Measurements from ENCODE around the gene SUN1. TPM values are rescaled to one million over a fixed set of nuclear protein-coding genes. Genes with fewer than 3 reads are reported as not detected.

Gene SUN1
- total and polyA plus RNA-seq, 2 experiments from 2014 or later, result 63.3 to 145 TPM

GRCh38 chr7:801940-802381 is 30.3 kb upstream of the SUN1 start (continued):
- TF ChIP-seq ZNF462 (CRISPR knock-in tag; IDR thresholded peaks at IDR 0.05) (no peak), ZNF331 (CRISPR knock-in tag; IDR thresholded peaks at IDR 0.05; ENCODE audit: low read depth) (no peak), EZH2 (IDR thresholded peaks at IDR 0.05; ENCODE audit: low read depth, unreplicated experiment) (no peak), POLR2AphosphoS5 (IDR thresholded peaks at IDR 0.05; ENCODE audit: low read depth) (no peak), CREB1 (CRISPR knock-in tag; IDR thresholded peaks at IDR 0.05; ENCODE audit: low read depth) (no peak)

- Histone ChIP-seq H2AFZ (no peak overlapping the region), H3K36me3 (ENCODE audit: insufficient read depth) (no peaks in the 10 kb centered on the region), H3K4me2 (no peak overlapping the region), H4K20me1 (replicated peaks; ENCODE audit: insufficient read depth) (no peaks in the 10 kb centered on the region), H3F3A (replicated peaks; ENCODE audit: low read depth) (no peaks in the 10 kb centered on the region), H3K4me1 (ENCODE audit: insufficient read depth) (no peaks in the 10 kb centered on the region), H3K4me3 (no peak overlapping the region), H3K27me3 (ENCODE audit: insufficient read depth) (no peaks in the 10 kb centered on the region), H3K27ac (ENCODE audit: low read depth) (no peak overlapping the region), H3K9me2 (ENCODE audit: insufficient read depth) (no peaks in the 10 kb centered on the region), H3K79me2 (replicated peaks; ENCODE audit: insufficient read depth) (no peaks in the 10 kb centered on the region)
- no peaks in the 10 kb centered on the region for H3K4me1 Mint-ChIP-seq
- no peak overlapping the region for H3K4me3 Mint-ChIP-seq
- no peak overlapping the region for H3K27ac Mint-ChIP-seq
- no peak for DNase-seq (ENCODE audit: low spot score)
- H3K9me3 Mint-ChIP-seq, result peaks cover 32% of the 10 kb centered on the region
- no peak for ATAC-seq
- H3K36me3 Mint-ChIP-seq (ENCODE audit: low read depth), result peaks cover 24% of the 10 kb centered on the region
- peaks cover 7% of the 10 kb centered on the region for H3K27me3 Mint-ChIP-seq (ENCODE audit: insufficient read depth, low read depth, poor library complexity)
- no peak for TF ChIP-seq EZH2phosphoT487 (IDR thresholded peaks at IDR 0.05; ENCODE audit: unreplicated experiment)
- no peak for TF ChIP-seq ETS1 (IDR thresholded peaks at IDR 0.05)
- TF ChIP-seq NANOG (IDR thresholded peaks at IDR 0.05; ENCODE audit: borderline replicate concordance), result no peak
- TF ChIP-seq ZNF114 (CRISPR knock-in tag; IDR thresholded peaks at IDR 0.05), result no peak
These were observed 29.6 kb upstream of the SUN1 start for GRCh38 chr7:802500-803242.

Data from GM23338 (cell line).